B cell (primary cell): Measurements from ENCODE around the gene RAB43. TPM values are rescaled to one million over a fixed set of nuclear protein-coding genes. Genes with fewer than 3 reads are reported as not detected.
A peak's percentile ranks its signal among the peaks of the same experiment; 100 is the strongest.

ENCODE experiments used
- ATAC-seq: fragments of 200-7000 bp; cut with Tn5 transposase; one replicate; pipeline ENCODE4 v1.10.0; 2021; ENCODE audit warnings: low read depth, mild to moderate bottlenecking, moderate number of reproducible peaks, moderate library complexity
- CTCF ChIA-PET: fragments of 350-600 bp; sonication (Branson Sonifier 250); formaldehyde crosslinking; loops from one replicate; lab custom pipeline; 2021; ENCODE audit warnings: antibody characterized with exemption, inconsistent platforms; lab: Charles Lee
- POLR2A ChIA-PET: fragments of 350-600 bp; sonication (Branson Sonifier 250); formaldehyde crosslinking; loops from one replicate; lab custom pipeline; 2021; ENCODE audit warnings: antibody characterized with exemption; lab: Charles Lee
- DNase-seq: peaks from one replicate; pipeline ENCODE4 v3.0.0; 2013
- H2AFZ ChIP-seq: 2 replicates; pipeline ENCODE4 v1.6.1; 2012; ENCODE audit warnings: mild to moderate bottlenecking, low read depth, low read length; ENCODE audit not compliant: insufficient read depth, poor library complexity, severe bottlenecking
- H3K27ac ChIP-seq, 2 donors: 1 replicate in 1 of 2; 2 replicates in 1 of 2; pipeline ENCODE4 v1.5.1; 2012 to 2013; ENCODE audit warnings: low read length in 2 of 2, mild to moderate bottlenecking in 2 of 2, moderate library complexity in 1 of 2
- H3K27me3 ChIP-seq, 4 experiments: fragments of 200-600 bp in 1 of 4; sonication (generic) in 1 of 4; replicated peaks in 1 of 4; 1 replicate in 2 of 4; 2 replicates in 2 of 4; pipeline versions ENCODE4 v1.6.1 to v1.7.0; 2013 to 2016; ENCODE audit warnings: low read length in 3 of 4, mild to moderate bottlenecking in 2 of 4, mixed read lengths in 1 of 4, moderate library complexity in 1 of 4; ENCODE audit not compliant: insufficient read depth in 4 of 4, control insufficient read depth in 3 of 4; ENCODE audit errors: control extremely low read depth in 1 of 4
- H3K36me3 ChIP-seq, 2 experiments: replicated peaks in 1 of 2; 1 replicate in 1 of 2; 2 replicates in 1 of 2; pipeline versions ENCODE4 v1.6.1 to v1.7.1; 2013; ENCODE audit warnings: low read length in 1 of 2; ENCODE audit not compliant: insufficient read depth in 2 of 2, control insufficient read depth in 1 of 2; ENCODE audit errors: control extremely low read depth in 1 of 2, extremely low read depth in 1 of 2
- H3K4me1 ChIP-seq, 2 donors: fragments of 200-600 bp in 1 of 2; sonication (generic) in 1 of 2; 1 replicate in 1 of 2; 2 replicates in 1 of 2; pipeline versions ENCODE4 v1.5.1 to v1.6.1; 2013 to 2017; ENCODE audit warnings: low read length in 2 of 2; ENCODE audit not compliant: control insufficient read depth in 2 of 2, insufficient read depth in 2 of 2
- H3K4me2 ChIP-seq: replicated peaks from 2 replicates; pipeline ENCODE3; 2012; ENCODE audit warnings: mild to moderate bottlenecking, low read depth, low read length; ENCODE audit not compliant: poor library complexity, severe bottlenecking
- H3K4me3 ChIP-seq, 5 experiments: fragments of 200-600 bp in 1 of 5; sonication (generic) in 1 of 5; 1 replicate in 3 of 5; 2 replicates in 2 of 5; pipeline versions ENCODE4 v1.5.1 to v1.7.0; 2011 to 2016; ENCODE audit warnings: low read length in 4 of 5, mild to moderate bottlenecking in 4 of 5, low read depth in 2 of 5, control low read depth in 1 of 5, moderate library complexity in 1 of 5; ENCODE audit not compliant: insufficient read depth in 1 of 5; ENCODE audit errors: control extremely low read depth in 1 of 5, extremely low read depth in 1 of 5
- H3K79me2 ChIP-seq: fragments of 200-600 bp; sonication (generic); one replicate; pipeline ENCODE4 v1.6.0; 2016; ENCODE audit warnings: low read length; ENCODE audit not compliant: control insufficient read depth, insufficient read depth
- H3K9ac ChIP-seq: fragments of 200-600 bp; sonication (generic); 2 replicates; pipeline ENCODE4 v1.6.1; 2017; ENCODE audit warnings: mild to moderate bottlenecking, low read length, moderate library complexity
- H3K9me3 ChIP-seq, 3 donors: one replicate each; pipeline versions ENCODE4 v1.6.1 to v1.7.1; 2013; ENCODE audit warnings: low read length in 2 of 3; ENCODE audit not compliant: control insufficient read depth in 2 of 3, insufficient read depth in 1 of 3; ENCODE audit errors: control extremely low read depth in 1 of 3
- H4K20me1 ChIP-seq: 2 replicates; pipeline ENCODE4 v1.6.0; 2012; ENCODE audit warnings: mild to moderate bottlenecking, low read length; ENCODE audit not compliant: insufficient read depth, control insufficient read depth, poor library complexity, severe bottlenecking
- H3K27ac Mint-ChIP-seq: one replicate; pipeline ENCODE4 v1.8.0; 2021; ENCODE audit warnings: mixed read lengths
- H3K27me3 Mint-ChIP-seq: one replicate; pipeline ENCODE4 v1.8.0; 2021; ENCODE audit warnings: mixed read lengths
- H3K4me1 Mint-ChIP-seq: one replicate; pipeline ENCODE4 v1.8.0; 2021; ENCODE audit warnings: mixed read lengths
- H3K4me3 Mint-ChIP-seq: one replicate; pipeline ENCODE4 v1.8.0; 2021; ENCODE audit warnings: mixed read lengths
- H3K9me3 Mint-ChIP-seq: one replicate; pipeline ENCODE4 v1.8.0; 2022; ENCODE audit warnings: mixed read lengths; ENCODE audit not compliant: insufficient read depth
- EZH2 ChIP-seq: IDR thresholded peaks from 2 replicates; pipeline ENCODE4 v1.6.1; 2012; ENCODE audit warnings: borderline replicate concordance, low read depth, mild to moderate bottlenecking, moderate library complexity, low read length; ENCODE audit not compliant: insufficient read depth, poor library complexity, severe bottlenecking
- WGBS: methylation state at CpG from one replicate; pipeline ENCODE4 v1.1.5; 2013; ENCODE audit warnings: missing lambda C conversion rate; ENCODE audit not compliant: insufficient coverage; 5-methylcytosine and 5-hydroxymethylcytosine counted together
- intact Hi-C: fragments of 100-400 bp; cut with micrococcal nuclease; formaldehyde crosslinking; loops from one replicate; pipeline ENCODE4 v1.10.0; 2022
- polyA plus RNA-seq: library from polyadenylated mRNA; depleted of rRNA; stranded (reverse); fragments of >200 nt; gene quantifications from 2 replicates; pipeline ENCODE4 v1.2.3, GENCODE V29; 2012
- total RNA-seq, 2 donors: library from RNA; stranded (reverse); fragments of 120-200 nt in 1 of 2; gene quantifications; 1 replicate in 1 of 2; 2 replicates in 1 of 2; pipeline versions ENCODE4 v1.2.3 to v1.2.4, GENCODE V29; 2013 to 2022
- TF ChIP-seq, protein P1 (sequence below): fragments of 200-600 bp; IDR thresholded peaks from one replicate; pipeline ENCODE4 v1.8.0; 2022; ENCODE audit warnings: antibody characterized with exemption, mild to moderate bottlenecking

Gene RAB43
- total and polyA plus RNA-seq, 2 donors (not counting 1 experiment from before 2014, with no cell fraction given): 7.6 to 14.3 TPM

DNA sequence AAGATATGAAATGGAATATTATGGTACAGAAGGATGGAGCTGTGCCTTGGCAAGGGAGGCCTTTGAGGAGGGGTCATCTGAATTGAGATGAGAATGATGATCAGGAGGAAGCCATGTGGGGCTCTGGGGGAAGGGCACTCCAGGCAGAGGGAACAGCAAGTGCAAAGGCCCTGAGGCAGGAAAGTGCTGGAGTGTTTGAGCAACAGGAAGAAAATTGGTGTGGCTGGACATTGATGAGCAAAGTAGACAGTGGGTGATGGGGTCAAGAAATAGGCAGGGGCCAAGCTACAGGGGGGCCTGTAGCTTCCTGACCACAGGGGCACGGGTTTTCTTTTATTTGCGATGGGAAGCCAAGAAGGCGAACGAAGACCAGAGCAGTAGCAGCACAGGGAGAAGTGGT, 64.4 kb downstream of the RAB43 start:
- ChIA-PET CTCF (interaction anchor here (1.1 to 9.6 kb wide), 2 partner anchors 167 to 190 kb away, joined by 3 to 294 read pairs; partner anchors contain the start of gene COPG1), POLR2A (no interaction called here)
- no peaks in the 10 kb centered on the region for H3K79me2 ChIP-seq
- ATAC-seq: no peak
- H3K27me3 Mint-ChIP-seq: peaks cover 32% of the 10 kb centered on the region
- TF ChIP-seq EZH2: no peak
- TF ChIP-seq, protein P1, sequence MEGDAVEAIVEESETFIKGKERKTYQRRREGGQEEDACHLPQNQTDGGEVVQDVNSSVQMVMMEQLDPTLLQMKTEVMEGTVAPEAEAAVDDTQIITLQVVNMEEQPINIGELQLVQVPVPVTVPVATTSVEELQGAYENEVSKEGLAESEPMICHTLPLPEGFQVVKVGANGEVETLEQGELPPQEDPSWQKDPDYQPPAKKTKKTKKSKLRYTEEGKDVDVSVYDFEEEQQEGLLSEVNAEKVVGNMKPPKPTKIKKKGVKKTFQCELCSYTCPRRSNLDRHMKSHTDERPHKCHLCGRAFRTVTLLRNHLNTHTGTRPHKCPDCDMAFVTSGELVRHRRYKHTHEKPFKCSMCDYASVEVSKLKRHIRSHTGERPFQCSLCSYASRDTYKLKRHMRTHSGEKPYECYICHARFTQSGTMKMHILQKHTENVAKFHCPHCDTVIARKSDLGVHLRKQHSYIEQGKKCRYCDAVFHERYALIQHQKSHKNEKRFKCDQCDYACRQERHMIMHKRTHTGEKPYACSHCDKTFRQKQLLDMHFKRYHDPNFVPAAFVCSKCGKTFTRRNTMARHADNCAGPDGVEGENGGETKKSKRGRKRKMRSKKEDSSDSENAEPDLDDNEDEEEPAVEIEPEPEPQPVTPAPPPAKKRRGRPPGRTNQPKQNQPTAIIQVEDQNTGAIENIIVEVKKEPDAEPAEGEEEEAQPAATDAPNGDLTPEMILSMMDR: no peak
- H3K27me3 ChIP-seq: peaks cover 0 to 29% (median 7%) of the 10 kb centered on the region in 4 experiments
- H2AFZ ChIP-seq: no peak overlapping the region
- intact Hi-C loops: no loop called here
- no peak overlapping the region for H3K27ac ChIP-seq
- no peak overlapping the region for H3K4me2 ChIP-seq
- H3K27ac Mint-ChIP-seq: peak overlapping the region; percentile 12
- H3K9me3 ChIP-seq: peaks cover 0 to 4% (median 0%) of the 10 kb centered on the region in 3 donors
- H3K4me1 Mint-ChIP-seq: peaks cover 14% of the 10 kb centered on the region
- peaks cover 7 to 25% of the 10 kb centered on the region in 2 donors for H3K4me1 ChIP-seq
- DNase-seq: no peak
- no peaks in the 10 kb centered on the region for H4K20me1 ChIP-seq
- H3K4me3 Mint-ChIP-seq: no peak overlapping the region
- no peak overlapping the region for H3K4me3 ChIP-seq
- WGBS: 95% methylated on average over 4 of the region's 4 CpGs
- no peaks in the 10 kb centered on the region for H3K9me3 Mint-ChIP-seq
- no peaks in the 10 kb centered on the region for H3K36me3 ChIP-seq
- H3K9ac ChIP-seq: no peak overlapping the region

DNA sequence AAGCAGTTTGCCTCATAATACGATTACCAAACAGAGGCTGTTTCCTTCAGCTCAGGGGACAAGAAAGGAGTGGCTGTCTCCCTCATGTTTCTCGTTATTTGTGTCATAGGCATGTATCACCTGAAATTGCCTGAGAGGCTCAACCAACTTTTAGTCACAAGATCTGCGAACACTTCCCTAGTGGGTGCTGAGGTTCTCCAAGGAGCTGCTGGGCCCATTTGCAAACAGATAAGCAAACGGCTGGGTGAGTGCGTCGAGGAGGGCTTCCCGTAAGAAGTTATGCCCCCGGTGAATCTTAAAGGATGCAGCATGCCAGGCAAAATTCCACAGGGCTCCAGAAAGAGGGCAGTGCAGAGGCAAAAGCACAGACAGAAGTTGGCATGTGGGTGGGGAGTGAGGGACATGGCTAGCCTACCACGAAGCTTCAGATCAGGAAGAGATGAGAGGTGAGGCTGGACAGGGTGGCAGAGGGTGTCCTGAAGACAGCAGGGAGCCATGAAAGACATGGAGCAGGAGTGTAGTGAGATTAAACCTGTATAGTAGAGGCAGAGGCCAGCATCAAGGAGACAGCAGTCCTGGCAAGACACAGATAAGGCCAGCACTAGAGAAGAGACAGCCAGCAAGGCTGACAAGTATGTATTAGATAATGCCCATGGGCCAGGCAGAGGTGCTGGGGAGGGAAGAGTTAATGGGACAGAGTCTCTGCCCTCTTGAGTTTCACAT, 65.0 kb downstream of the RAB43 start:
- ATAC-seq (no peak), DNase-seq (no peak)
- intact Hi-C loops: no loop called here
- H3K4me2 ChIP-seq: no peak overlapping the region
- Mint-ChIP-seq H3K4me3 (no peak overlapping the region), H3K27ac (no peak overlapping the region), H3K9me3 (no peaks in the 10 kb centered on the region), H3K4me1 (peaks cover 14% of the 10 kb centered on the region), H3K27me3 (peaks cover 32% of the 10 kb centered on the region)
- H3K79me2 ChIP-seq: no peaks in the 10 kb centered on the region
- H3K9me3 ChIP-seq: peaks cover 0 to 4% (median 0%) of the 10 kb centered on the region in 3 donors
- no peaks in the 10 kb centered on the region for H3K36me3 ChIP-seq
- ChIA-PET POLR2A (no interaction called here), CTCF (interaction anchor here (1.1 to 9.6 kb wide), 2 partner anchors 168 to 191 kb away, joined by 3 to 294 read pairs; partner anchors contain the start of gene COPG1)
- no peak overlapping the region for H2AFZ ChIP-seq
- WGBS: 88% methylated on average over 9 of the region's 9 CpGs
- H3K9ac ChIP-seq: no peak overlapping the region
- no peaks in the 10 kb centered on the region for H4K20me1 ChIP-seq
- peaks cover 7 to 25% of the 10 kb centered on the region in 2 donors for H3K4me1 ChIP-seq
- H3K27ac ChIP-seq: no peak overlapping the region
- H3K27me3 ChIP-seq: peaks cover 0 to 28% (median 7%) of the 10 kb centered on the region in 4 experiments
- no peak overlapping the region for H3K4me3 ChIP-seq
- TF ChIP-seq, protein P1: no peak
- no peak for TF ChIP-seq EZH2
